Activated CD4-positive, alpha-beta T cell treated with anti-CD3 and anti-CD28 coated beads, Interleukin-2, amount 50 U/mL, for 16 hours (primary cell): ENCODE data around the gene LMF1.

Experiments used
- DNase-seq: peaks from one replicate; pipeline ENCODE4 v3.0.0-alpha.2; 2020

LMF1 gene

DNA sequence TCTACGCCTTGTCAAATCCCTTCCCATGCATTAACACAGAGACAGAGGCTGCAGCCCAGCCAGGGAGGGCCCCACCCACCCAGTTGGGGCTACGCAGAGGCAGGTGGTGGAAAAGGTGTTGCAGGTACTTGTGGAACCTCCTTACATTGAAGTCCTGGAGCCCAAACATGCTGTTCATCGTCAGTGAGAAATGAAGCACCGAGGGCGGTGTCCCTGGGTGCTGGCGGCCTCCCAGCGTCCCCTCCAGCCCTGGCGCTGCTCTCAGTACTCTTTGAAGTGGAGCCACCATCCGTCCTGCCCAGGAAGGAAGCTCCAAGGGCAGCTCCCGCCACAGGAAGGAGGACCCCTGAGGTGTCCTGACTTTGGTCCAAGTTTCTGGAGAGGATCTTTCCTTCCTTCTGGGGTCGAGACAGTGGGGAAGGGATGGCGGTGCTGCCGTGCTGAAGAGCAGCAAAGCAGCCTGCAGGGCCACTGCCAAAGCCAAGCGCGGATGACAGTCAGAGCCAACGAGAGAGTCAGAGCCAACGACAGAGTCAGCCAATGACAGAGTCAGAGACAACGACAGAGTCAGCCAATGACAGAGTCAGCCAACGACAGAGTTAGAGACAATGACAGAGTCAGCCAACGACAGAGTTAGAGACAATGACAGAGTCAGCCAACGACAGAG lies 23.4 kb downstream of the LMF1 start:
- DNase-seq = no peak

DNA sequence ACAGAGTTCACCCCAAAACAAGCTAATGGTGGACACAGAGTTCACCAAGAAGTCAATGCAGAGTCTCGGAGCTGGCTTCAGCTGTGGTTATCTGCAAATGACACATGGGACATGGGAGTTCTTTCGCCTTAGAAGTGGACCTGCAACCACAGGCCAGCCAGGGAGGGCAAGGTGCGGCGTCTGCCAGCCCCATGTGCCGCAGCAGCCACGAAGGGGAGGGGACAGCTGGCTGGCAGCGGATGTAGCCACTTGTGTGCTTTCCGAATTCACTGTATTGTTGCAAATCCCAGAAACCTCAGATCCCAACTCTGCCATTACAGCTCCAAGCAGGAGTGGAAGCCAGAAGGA lies 24.8 kb downstream of the LMF1 start:
- DNase-seq = no peak

DNA sequence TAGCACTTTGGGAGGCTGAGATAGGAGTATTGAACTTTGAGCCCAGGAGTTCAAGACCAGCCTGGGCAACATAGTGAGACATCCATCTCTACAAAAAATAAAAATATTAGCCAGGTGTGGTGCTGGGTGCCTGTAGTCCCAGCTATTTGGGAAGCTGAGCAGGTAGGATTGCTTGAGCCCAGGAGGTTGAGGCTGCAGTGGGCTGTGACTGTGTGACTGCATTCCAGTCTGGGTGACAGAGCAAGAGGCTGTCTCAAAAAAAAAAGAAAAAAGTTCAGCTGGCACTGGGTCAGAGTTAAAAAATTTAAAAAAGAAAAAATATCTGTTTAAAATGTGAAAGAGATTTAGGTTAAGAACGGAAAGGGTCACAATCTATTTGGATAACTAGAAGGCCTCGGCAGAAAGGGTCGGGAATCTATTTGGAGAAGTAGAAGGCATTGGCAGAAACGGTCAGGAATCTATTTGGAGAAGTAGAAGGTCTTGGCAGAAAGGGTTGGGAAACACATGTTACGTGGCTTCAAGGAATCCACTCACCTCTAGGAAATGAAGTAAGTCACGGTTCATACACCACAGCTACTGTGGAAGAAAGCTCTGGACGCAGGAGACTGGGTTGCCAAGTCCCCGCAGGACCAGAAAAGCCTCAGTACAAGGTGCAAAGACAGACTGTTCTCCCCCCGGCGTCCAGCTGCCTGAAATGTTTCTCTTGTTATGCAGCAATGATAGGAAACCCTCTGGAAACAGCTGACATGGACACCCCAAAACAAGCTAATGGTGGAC lies 25.3 kb downstream of the LMF1 start:
- no peak for DNase-seq

DNA sequence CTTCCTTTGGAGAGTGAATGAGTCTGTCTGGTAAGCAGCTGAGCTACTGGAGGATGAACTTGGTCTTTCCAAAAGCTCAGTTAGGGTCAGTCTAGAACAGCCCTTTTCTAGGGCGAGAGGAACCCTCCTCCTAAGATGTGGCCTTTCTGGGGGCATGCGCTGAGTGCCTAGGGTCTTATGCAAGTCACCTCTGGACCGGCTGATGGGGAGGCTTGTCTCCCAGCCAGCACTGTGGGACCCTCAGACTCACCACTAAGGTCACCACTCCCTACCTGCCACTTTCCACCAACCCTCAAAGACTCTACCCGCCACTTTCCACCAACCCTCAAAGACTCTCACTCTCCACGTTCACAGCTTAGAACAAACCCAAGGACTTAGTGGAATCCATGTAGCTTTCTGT lies 26.8 kb downstream of the LMF1 start:
- DNase-seq = no peak

DNA sequence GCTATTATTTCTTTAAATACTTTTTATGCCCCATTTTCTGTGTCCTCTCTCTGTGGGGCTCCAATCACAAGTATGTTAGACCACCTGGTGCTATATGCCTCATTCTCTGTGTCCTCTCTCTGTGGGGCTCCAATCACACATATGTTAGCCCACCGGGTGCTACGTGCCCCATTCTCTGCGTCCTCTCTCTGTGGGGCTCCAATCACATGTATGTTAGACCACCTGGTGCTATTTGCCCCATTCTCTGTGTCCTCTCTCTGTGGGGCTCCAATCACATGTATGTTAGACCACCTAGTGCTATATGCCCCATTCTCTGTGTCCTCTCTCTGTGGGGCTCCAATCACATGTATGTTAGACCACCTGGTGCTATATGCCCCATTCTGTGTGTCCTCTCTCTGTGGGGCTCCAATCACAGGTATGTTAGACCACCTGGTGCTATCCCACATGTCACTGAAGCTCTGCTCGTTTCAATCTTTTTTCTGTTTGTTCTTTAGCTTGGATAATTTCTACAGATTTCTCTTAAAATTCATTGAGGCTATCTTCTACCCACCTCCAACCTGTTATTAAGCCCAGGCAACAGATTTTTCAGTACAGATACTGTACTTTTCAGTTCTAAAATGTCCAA lies 28.2 kb downstream of the LMF1 start:
- no peak for DNase-seq

DNA sequence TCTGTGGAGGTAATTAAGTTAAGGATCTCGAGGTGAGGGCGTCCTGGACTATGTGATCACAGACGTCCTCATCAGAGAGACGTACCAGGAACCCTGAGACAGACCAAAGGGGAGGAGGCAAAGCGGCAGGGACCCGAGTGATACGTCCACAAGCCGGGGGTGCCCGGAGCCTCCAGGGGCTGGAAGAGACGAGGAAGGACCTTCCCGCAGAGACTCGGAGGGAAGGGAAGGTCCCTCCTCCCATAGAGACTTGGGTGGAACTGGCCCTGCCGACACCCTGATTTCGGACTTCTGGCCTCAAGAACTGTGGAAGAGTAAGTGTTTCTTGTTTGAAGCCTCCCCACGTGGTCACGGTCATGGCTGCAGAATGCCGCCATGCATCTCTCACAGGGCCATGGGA lies 30.8 kb downstream of the LMF1 start:
- no peak for DNase-seq

DNA sequence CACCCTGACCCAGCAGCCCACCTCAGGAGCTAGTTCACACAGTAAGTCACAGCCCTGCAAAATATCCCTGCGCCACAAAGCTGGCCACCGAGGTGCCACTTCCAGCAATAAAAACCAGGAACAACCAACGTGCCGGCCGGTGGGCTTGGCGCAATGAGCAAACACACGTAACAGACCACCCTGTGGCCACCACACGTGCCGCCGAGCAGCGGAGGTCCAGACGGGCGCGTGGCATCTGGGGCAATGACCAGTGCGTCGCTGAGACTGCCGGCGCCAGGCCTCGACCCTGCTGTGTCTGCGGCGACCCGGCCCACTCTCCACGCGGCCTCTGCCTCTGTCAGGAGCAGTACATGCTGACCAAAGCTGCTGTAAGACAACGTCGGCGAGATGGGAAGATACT lies 31.5 kb downstream of the LMF1 start:
- DNase-seq = no peak

DNA sequence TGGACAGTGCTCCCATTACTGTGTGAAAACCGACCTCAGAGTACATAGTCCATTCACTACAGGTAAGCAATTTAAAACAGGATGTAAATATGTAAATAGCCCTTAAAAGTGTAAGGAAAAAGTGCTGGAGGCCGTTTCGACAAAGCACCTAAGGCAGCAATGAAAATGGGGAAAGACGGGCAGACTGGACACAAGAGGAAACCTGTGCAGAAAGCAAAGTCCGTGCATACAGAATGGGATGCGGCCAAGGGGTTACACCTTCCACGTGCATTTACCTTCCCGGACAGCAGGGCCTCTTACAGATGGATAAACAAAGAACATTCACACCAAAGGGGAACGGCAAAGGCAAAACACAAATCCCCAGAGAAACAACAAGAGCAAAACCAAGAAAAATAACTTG lies 32.0 kb downstream of the LMF1 start:
- no peak for DNase-seq

DNA sequence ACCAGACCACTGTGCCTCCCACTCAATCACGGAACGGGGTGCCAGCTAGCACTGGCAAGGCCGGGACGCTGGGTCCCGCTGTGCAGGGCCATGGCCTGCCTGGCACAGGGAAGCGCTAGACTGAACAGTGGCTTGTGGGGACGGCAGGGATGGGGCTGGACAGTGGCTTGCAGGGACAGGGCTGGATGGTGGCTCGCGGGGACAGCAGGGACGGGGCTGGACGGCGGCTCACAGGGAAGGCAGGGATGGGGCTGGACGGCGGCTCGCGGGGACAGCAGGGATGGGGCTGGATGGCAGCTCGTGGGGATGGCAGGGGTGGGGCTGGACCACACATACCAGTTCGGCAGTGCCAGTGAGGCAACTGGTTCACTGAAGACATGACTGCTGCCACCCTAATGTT lies 32.6 kb downstream of the LMF1 start:
- no peak for DNase-seq

DNA sequence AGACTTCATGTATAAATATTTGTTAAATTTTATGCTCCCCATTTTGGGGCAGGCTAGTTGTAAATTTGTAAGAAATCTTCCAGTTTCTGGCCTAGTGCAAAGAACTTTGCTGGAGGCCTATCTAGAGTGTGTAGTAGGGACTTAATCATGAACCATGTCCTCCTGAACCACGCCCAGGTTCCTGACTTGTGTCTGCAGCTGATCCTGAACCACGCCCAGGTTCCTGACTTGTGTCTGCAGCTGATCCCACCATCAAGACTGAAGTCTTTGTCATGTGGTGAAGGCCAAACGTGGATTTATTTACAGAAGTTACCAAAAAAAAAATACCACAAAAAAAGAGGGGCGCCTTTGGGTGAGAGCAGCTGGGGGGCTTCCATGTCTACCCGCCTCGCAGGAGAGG lies 33.1 kb downstream of the LMF1 start:
- DNase-seq = no peak

DNA sequence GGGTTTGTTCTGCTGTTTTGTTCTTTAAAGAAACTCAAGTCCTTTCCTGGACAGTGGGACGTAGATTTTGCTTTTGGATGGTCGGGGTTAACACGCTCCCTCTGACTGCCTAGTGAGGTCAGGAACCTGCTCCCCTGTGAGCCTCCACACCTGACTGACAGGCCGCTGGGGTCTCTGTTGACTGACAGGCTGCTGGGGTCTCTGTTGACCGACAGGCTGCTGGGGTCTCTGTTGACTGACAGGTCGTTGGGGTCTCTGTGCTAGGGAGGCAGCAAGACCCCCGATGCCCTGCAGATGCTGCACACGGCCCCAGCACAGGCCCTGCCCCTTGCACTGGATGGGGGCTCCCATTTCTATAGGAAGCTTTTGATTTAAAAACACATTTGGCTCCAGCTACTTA lies 33.5 kb downstream of the LMF1 start:
- no peak for DNase-seq

DNA sequence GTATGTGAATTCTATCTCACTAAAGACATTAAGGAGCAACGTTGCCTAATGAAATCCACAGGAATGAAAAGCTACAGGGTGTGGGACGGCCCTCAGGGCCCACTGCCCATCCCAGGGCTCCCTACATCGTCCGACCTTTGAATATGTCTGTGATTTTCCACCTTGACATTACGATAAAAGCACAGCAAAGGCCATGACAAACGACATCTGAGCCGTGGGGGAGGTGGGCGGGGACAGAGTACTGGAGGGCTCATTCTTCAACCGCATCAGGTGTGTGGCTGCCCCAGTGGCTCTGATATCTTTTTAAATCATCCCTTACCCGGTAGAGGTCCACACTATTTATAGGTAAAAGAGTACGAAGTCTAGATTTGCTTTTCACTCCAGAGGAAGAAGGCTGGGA lies 35.1 kb downstream of the LMF1 start:
- DNase-seq = no peak

DNA sequence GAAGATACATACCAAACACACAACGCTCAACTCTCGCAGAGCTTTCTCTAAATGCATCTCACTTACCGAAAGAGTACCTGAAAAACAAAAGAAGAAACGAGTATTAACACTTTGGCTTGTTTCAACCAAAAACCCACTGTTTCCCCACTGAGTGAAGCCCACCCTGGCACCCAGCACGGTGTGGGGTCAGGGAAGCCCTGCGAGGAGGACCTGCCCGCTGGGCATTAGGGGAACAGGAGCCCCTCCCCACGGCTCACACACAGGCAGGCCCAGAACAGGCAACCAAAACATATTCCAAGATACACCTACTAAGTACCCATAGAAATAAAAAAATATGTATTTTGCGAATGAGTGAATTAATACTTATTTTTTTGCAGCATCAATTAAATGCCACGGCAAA lies 36.6 kb downstream of the LMF1 start:
- no peak for DNase-seq

DNA sequence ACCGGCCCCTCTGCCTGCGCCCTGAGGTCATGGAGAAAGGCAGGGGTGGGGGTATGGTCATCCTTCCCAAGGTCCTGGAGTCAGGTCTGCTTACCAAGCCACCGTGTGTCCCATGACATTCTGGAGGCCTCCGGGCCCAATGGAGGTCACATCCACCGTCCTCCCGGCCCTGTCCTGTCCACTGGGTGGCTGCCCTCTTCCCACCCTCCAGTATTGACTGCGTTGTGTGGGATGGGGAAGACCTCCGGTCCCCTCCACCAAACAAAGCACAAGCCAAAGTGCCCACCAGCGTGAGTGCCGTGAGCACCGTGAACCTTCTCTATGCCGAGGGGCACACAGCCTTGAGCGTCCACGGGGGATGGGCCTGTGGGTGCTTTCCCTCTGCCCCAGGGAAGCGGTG lies 37.2 kb downstream of the LMF1 start:
- no peak for DNase-seq

DNA sequence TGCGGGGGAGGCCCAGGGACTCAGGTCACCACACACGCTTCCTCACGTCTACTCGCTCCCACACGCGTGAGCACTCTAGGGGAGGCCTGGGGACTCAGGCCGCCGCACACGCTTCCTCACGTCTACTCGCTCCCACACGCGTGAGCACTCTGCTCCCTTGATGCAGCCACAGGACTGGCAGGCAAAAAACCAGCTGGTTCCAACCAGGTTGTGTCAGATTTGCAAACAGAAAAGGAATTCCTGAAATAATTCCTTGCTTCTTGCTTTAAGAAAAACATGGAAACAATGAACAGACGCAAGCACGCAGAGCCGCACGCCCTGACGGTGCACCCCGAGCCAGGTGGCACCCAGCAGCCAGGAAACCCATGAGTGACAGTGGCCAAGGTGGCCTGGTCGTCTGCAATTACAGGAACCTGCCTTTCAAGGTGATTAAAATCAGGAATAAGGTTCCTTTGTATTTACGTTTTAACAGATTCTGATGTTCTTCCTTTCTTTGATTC lies 37.9 kb downstream of the LMF1 start:
- DNase-seq = no peak

DNA sequence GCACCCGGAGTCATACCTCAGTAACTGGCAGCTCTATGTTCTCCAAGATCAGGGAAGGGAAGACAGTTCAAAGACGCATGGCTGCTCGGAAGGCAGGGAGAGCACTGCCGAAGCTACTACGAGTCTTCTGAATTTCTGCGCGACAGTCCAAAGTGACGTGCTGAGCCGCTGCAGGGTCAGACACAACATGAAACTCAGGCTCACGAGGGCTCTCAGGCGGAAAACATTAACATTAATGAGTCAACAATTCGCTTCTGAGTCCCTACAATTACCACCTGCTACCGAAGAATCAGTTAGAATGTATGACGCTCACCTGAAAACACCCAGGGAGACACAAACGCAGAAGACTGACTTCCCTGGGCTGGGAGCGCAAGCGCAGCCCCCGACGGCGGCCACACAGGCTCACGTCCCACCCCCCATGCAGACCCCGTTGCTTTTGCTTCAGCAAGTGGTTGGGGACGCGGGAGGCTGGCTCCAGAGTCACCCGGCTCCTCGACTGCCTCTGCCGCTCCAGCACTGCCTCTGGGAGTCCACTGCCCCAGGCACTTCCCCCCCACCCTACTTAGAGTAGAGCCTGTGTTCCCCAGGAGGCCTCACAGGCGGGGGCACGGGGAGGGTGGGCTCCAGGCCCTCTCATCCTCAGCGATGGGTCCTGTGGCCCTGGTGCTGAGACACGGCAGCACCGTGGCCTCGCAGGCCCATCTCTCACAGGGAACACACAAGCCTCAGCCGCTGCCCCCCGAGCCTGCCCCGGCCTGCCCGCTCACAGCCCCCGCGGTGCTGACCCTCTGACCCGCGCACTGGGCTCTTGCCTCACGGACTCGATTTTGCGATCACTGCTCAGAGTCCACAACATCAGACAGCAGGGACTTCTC lies 38.9 kb downstream of the LMF1 start:
- no peak for DNase-seq

DNA sequence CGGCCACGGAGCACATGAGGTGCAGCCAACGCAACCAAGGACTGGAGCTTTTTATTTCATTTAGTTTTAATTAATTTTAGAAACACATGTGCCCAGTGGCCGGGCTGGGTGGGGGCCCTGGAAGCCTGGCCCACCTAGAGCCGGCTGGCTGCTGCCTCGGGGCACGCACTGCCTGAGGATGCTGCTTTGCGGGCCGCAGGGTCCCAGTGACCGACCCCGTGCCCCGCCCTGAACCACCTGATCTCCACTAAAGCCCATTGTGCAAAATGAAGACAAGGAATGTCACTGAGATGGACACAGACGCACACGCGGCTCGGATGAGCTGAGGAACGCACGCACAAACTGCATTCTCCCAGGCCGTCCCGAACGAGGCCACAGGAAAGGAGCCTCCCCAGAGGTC lies 39.6 kb downstream of the LMF1 start:
- DNase-seq = no peak

DNA sequence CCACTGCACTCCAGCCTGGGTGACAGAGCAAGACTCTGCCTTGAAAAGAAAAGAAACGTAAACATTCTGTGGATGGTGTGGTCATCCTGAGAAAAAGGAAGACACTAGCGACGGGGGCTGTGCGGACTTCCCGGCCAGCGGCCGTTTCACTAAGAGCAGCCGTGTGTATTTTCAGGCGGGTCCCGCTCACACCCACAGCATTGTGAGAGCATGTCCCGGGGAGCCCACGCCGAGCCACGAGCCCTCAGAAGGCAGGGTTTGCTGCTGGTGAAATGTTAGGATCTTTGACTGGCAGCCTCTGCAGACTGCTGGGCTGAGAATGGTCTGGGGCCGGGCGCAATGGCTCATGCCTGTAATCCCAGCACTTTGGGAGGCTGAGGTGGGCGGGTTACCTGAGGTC lies 40.3 kb downstream of the LMF1 start:
- no peak for DNase-seq

DNA sequence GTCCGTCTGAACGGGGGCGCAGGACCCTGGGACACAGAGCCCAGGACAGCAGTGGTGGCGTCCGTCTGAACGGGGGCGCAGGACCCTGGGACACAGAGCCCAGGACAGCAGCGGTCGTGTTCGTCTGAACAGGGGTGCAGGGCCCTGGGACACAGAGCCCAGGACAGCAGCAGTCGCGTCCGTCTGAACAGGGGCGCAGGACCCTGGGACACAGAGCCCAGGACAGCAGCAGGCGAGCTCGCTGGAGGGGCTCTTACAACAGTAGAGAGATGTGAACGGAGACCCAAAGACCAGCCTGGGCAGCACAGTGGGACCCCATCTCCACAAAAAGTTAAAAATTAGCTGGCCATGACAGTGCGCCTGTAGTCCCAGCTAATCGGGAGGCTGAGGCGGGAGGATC lies 40.7 kb downstream of the LMF1 start:
- no peak for DNase-seq

DNA sequence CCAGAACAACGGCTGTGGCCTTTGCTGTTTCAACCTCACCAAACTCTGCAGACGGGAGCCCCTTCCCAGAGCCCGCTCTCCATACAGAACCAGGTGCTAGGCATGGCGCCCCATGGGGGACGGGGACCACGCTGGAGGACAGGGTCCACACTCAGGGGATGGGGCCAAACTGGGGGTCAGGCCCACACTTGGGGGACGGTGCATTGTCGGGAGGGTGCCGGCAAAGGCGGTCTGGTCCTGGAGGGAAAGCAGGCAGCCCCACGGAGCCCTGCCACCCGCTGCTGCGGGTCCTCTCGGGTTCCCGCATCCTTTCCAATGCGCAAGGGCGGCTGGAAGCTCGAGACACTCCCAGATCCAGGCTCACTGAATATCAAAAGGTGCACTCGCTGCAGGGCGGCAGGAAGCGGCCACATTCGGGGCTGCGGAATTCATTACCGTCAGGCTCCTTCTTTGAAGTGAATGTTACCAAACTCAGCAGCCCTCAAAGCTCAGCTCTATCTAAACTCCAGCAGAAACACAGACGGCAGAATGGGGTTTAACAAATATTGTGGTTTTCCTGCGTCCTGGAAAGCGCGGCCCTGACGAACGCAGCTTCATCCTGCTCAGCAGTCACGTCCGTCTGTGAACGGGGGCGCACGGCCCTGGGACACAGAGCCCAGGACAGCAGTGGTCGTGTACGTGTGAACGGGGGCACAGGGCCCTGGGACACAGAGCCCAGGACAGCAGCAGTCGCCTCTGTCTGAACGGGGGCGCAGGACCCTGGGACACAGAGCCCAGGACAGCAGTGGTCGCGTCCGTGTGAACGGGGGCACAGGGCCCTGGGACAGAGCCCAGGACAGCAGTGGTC lies 41.3 kb downstream of the LMF1 start:
- DNase-seq = no peak

DNA sequence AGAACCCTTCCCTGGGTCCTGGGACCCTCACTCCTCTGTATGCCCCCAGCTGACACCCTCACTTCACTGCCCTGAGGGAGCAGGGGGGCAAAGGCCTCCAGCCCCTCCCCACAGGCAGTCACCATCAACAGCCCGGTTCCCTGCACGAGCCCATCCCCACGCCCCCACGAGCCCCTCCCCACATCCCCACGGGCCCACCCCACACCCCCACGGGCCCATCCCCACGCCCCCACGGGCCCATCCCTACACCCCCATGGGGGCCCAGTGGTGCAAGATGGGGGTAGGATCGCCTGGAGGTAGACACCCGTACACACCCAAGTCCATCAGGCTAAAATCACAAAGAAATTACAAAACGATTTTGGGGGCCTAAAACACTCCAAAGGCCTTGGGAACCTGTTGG lies 42.3 kb downstream of the LMF1 start:
- DNase-seq = no peak

DNA sequence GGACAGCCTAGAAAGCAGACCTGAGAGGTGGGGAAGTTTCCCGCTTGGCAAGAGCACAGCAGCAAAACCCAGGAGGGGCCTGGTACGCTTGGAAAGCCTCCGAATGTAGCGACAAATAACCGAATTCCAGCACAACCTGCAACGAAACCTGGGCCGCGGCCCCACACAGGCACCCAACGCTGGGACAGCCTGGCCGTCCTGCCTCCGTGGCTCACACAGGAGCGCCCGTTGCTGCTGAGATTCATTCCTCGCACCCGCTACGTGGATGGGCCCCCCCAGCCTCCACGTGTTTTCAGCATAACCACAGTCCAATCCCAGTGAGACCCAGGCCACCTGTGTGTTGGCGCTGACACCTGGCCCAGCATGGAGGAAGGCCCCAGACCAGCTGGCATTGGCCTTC lies 42.9 kb downstream of the LMF1 start:
- DNase-seq = no peak
